GM12865 (cell line): Measurements from ENCODE around the gene ANAPC4.

Source experiments
- DNase-seq: peaks from one replicate; pipeline ENCODE4 v3.0.0; 2010; ENCODE audit warnings: low read depth
- H3K4me3 ChIP-seq: 2 replicates; pipeline ENCODE4 v1.5.1; 2011; ENCODE audit warnings: mild to moderate bottlenecking, low read depth, low read length, control low read depth
- TF ChIP-seq, protein P1 (sequence below): IDR thresholded peaks from 2 replicates; pipeline ENCODE4 v1.5.1; 2011; ENCODE audit warnings: low read length, control low read depth, low read depth, inconsistent platforms; ENCODE audit not compliant: insufficient read depth; ENCODE audit errors: missing control alignments

ANAPC4 gene

DNA sequence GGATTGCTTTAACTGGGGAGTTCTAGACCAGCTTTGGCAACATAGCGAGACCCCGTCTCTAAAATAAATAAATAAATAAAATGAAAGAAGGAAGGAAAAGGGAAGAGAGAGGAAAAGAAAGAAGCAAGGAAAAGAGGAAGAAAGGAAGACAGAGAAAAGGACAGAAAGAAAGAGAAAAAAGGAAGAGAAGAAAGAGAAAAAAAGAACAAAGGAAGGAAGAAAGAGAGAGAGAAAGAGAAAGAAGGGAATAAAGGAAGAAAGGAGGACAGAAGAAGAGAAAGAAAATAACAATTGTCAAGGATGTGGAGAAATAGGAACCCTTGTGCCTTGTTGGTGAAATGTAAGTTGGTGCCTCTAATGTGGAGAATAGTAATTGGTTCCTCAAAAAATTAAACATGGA, 74.6 kb downstream of the ANAPC4 start:
- DNase-seq: no peak
- TF ChIP-seq, protein P1, sequence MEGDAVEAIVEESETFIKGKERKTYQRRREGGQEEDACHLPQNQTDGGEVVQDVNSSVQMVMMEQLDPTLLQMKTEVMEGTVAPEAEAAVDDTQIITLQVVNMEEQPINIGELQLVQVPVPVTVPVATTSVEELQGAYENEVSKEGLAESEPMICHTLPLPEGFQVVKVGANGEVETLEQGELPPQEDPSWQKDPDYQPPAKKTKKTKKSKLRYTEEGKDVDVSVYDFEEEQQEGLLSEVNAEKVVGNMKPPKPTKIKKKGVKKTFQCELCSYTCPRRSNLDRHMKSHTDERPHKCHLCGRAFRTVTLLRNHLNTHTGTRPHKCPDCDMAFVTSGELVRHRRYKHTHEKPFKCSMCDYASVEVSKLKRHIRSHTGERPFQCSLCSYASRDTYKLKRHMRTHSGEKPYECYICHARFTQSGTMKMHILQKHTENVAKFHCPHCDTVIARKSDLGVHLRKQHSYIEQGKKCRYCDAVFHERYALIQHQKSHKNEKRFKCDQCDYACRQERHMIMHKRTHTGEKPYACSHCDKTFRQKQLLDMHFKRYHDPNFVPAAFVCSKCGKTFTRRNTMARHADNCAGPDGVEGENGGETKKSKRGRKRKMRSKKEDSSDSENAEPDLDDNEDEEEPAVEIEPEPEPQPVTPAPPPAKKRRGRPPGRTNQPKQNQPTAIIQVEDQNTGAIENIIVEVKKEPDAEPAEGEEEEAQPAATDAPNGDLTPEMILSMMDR: no peak
- no peak overlapping the region for H3K4me3 ChIP-seq

DNA sequence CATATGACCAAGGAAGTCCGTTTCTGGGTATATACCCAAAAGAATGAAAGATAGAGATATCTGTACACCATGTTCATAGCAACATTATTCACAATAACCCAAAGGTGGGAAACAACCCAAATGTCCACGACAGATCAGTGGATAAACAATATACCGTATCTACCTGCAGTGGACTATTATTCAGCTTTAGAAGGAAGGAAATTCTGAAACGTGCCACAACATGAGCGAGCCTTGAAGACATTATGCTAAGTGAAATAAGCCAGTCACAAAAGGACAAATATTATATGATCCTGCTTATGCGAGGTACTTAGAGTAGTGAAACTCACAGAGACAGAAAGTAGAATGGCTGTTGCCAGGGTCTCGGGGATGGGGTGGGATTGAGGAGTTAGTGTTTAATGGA, 75.0 kb downstream of the ANAPC4 start:
- no peak for DNase-seq
- no peak overlapping the region for H3K4me3 ChIP-seq
- TF ChIP-seq, protein P1: no peak

DNA sequence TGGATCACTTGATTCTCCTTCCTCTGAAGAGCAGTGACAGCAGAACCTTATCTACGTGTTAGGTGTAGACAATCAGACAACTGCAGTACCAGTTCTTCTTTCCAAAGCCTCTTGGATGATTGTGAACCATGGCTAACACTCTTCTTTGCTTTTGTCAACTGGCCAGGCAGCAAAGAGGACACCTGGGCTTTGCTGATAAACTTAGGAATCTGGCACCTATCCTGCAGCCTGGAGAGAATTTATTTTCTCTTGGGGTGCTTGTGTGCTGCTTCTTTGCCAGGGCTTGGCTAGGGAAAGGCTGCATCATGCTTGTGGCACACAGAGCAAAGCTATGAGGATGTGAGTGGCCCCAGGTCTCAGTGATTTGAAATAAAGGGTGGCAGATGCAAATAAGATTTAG, 77.4 kb downstream of the ANAPC4 start:
- DNase-seq: no peak
- no peak overlapping the region for H3K4me3 ChIP-seq
- TF ChIP-seq, protein P1: no peak

DNA sequence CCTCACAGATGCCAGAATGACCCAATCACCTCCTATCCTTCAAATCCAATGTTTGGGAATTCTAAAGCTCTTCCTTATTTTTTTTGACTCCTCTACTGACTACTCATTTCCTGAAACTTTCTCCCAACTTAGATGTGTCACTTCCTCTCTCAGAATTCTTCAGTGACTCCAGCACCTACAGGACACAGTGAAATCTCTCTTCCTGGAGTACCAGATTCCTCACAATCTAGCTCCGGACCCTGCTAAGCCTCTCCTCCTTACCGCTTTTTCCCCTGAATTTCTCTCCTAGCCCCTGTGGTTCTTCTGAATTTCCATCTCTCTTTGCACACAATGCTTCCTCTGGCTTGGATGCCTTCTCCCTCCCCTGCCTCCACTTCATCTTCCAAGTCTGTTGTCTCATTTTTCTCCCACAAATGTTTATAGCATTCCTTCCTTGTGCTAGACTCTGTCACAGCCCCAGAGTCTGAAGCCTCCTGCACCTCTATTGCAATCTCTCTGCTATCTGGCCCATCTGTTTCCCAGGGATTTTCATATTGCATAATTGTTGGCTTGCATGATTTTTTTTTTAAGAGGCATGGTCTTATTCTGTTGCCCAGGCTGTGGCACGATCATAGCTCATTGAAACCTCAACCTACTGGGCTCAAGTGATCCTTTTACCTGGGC, 80.1 kb downstream of the ANAPC4 start:
- no peak overlapping the region for H3K4me3 ChIP-seq
- TF ChIP-seq, protein P1: no peak
- DNase-seq: no peak

DNA sequence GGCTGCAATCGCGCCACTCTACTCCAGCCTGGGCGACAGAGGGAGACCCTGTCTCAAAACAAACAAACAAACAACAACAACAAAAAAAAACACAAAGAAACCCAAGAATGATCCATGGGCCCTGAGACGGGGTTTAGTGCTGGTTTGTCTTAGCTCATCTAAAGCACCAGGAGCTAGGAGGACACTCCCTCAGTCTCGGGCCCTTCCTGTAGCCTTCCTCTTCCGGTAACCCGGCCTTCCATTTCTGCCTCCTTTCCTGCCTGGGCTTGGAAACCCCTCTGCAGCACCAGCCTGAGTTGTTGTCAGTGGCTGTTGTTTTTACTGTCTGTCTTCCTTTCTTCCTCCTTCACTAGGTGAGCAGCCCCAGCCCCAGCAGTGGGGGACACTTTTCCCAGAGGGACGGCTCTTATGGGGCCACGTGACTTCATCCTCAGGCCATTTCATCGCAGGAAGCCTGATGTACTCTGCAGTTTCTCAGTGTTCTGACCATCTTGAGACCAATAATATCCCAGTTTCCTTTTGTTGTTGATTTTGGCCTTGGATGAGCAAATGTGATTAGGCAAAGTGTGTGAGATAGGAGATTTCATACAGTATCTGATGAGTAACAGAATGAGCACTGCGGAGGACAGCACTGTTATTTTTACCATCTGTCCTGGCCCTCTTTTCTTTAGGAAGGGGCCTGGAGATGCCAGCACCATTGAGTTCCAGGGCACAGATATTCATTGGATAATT, 90.1 kb downstream of the ANAPC4 start:
- DNase-seq: no peak
- TF ChIP-seq, protein P1: no peak
- no peak overlapping the region for H3K4me3 ChIP-seq

DNA sequence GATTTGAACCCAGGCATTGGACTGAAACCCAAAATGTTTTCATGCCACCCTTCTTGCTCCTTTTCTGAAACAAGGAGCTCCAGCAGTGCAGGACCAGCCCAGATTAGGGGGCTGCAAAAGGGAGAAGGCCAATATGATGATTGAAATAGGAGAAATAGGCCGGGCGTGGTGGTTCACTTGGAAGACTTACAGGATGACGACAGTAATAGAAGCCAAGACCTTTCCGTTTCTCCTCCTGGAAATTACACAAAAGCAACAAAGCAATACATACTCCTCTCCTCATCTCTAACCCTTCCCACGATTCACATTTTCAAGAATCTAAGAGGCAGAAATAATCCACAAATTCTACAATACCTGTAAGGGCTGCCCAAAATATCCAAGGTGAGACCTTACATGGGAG, 90.8 kb downstream of the ANAPC4 start:
- no peak overlapping the region for H3K4me3 ChIP-seq
- TF ChIP-seq, protein P1: no peak
- no peak for DNase-seq
